GM10266 (cell line): ENCODE data around the gene PCGF3.
"Not testable (repeated sequence)": the region's sequence is repeated elsewhere in the genome, so short reads cannot be mapped to it uniquely, and the experiment has no call there.

ENCODE experiments used
- DNase-seq: peaks from one replicate; pipeline ENCODE4 v3.0.0; 2012; ENCODE audit errors: extremely low spot score
- TF ChIP-seq, protein P1 (sequence below): IDR thresholded peaks from 2 replicates; pipeline ENCODE4 v1.5.1; 2012; ENCODE audit warnings: mild to moderate bottlenecking, low read depth; ENCODE audit not compliant: control insufficient read depth, insufficient read depth; ENCODE audit errors: missing control alignments

PCGF3 gene

DNA sequence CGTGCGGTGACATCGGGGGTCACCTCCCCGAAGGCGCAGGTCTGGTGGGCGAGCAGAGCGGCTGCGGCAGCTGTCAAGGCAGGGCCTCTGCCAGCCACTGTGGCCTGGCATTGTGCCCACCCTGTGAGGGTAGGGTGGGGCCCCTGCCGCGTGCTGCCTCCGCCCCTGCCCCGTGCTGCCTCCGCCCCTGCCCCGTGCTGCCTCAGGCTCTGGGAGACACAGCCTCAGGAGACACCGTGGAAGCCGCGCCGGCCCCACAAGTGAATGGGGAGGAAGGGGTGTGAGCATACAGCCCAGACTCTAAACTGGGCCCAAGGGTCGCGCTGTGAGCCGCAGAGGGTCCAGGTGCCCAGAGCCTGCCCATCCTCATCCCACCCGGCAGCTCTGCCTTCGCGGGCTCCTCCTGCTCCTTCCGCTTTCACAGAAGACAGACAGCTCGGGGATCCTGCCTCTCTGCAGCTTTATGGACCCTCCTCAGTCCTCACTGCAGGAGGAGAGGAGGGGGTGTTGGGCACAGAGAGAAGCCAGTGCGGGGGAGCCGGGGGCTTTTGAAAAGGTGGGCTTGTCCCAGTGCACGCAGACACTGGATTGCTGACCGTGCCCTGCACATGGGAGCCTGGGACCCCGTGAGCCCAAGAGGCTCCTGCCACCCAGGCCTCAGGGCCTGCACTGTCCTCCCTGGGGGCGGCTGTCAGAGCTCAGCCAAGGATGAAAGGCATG lies 27.4 kb downstream of the PCGF3 start:
- TF ChIP-seq, protein P1, sequence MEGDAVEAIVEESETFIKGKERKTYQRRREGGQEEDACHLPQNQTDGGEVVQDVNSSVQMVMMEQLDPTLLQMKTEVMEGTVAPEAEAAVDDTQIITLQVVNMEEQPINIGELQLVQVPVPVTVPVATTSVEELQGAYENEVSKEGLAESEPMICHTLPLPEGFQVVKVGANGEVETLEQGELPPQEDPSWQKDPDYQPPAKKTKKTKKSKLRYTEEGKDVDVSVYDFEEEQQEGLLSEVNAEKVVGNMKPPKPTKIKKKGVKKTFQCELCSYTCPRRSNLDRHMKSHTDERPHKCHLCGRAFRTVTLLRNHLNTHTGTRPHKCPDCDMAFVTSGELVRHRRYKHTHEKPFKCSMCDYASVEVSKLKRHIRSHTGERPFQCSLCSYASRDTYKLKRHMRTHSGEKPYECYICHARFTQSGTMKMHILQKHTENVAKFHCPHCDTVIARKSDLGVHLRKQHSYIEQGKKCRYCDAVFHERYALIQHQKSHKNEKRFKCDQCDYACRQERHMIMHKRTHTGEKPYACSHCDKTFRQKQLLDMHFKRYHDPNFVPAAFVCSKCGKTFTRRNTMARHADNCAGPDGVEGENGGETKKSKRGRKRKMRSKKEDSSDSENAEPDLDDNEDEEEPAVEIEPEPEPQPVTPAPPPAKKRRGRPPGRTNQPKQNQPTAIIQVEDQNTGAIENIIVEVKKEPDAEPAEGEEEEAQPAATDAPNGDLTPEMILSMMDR, result no peak
- no peak for DNase-seq

- DNase-seq, result no peak
- TF ChIP-seq, protein P1, result no peak
Observed at GRCh38 chr4:733631-733980, 28.0 kb downstream of the PCGF3 start.

DNA sequence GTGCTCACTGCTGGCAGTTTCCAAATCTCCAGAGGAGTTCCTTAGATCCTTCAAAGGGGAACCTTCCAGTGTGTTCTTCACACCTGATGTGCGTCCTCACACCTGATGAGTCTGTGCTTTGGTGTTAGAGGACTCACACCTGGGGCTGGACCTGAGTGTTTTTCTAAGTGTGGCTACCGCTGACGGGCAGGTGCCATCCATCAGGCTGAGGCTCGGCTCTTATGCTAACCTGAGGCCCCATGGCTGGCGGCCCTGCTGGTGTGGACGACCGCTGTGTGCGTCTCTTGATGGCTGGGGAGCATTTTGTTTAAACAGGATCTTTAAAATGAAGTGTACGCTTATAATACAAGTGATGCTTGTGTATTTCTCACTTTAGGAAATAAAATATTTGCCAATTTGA lies 28.4 kb downstream of the PCGF3 start:
- no peak for DNase-seq
- TF ChIP-seq, protein P1, result no peak

GRCh38 chr4:734951-735350 lies 29.3 kb downstream of the PCGF3 start:
- DNase-seq, result no peak
- TF ChIP-seq, protein P1, result no peak

DNA sequence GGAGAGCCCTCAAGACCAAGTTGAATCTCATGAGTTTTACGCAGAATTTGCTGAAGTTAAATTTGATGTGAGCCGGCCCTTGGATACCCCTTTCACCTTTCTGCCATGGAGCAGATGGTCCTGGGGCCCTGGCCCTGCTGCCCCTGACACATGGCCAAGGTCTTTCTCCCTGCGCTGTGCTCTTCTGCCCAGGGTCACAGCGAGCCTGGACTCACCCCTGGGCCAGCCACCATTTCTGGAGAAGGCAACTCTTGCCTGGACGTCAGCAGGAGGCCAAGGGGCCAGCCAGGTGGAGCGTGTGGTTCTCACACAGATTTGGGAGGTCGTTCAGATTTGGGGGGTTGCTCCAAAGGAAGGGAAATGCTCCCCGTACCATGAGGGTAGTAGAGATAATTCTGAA lies 30.0 kb downstream of the PCGF3 start:
- DNase-seq, result no peak
- TF ChIP-seq, protein P1, result no peak

GRCh38 chr4:736561-736960 lies 30.9 kb downstream of the PCGF3 start:
- DNase-seq, result not testable (repeated sequence)

DNA sequence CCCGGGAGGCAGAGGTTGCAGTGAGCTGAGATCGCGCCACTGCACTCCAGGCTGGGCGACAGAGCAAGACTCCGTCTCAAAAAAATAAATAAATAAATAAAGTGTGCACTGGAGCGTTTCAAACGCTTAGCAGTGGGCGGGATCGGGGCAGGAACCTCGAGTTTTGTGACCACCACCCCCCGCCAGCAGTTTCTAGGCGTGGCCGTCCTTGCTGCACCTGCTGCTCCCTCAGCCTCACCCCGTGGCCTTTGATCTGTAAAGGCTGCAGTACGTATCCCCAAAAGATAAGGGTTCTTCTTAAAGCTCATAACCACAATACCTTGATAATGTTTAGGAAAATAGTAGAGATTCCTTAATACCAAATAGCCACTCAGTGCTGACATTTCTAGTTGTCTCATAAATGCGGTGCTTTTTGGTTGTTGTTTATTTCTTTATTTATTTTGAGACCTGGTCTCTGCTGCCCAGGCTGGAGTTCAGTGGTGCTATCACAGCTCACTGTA lies 33.2 kb downstream of the PCGF3 start:
- TF ChIP-seq, protein P1, result no peak
- no peak for DNase-seq

GRCh38 chr4:739569-739968 lies 33.9 kb downstream of the PCGF3 start:
- DNase-seq, result no peak
- TF ChIP-seq, protein P1, result no peak
